Colonic mucosa (tissue), 4 donors: ENCODE results near the gene MOSMO. TPM values are rescaled to one million over a fixed set of nuclear protein-coding genes. Genes with fewer than 3 reads are reported as not detected.

ENCODE experiments used
- DNase-seq: peaks from one replicate; pipeline ENCODE4 v3.0.0-alpha.2; 2020
- H3K27ac ChIP-seq: fragments of 200-600 bp; one replicate; pipeline ENCODE4 v1.8.0; 2021
- H3K27me3 ChIP-seq: fragments of 200-600 bp; one replicate; pipeline ENCODE4 v1.8.0; 2021
- H3K36me3 ChIP-seq: fragments of 200-600 bp; one replicate; pipeline ENCODE4 v1.8.0; 2021
- H3K4me1 ChIP-seq: fragments of 200-600 bp; one replicate; pipeline ENCODE4 v1.8.0; 2021; ENCODE audit warnings: mild to moderate bottlenecking
- H3K4me3 ChIP-seq: fragments of 200-600 bp; one replicate; pipeline ENCODE4 v1.8.0; 2021
- H3K9ac ChIP-seq, 2 donors: one replicate each; pipeline ENCODE4 v1.7.0; 2013; ENCODE audit warnings: control low read depth in 2 of 2, low read depth in 2 of 2, low read length in 2 of 2
- H3K9me3 ChIP-seq: fragments of 200-600 bp; one replicate; pipeline ENCODE4 v1.8.0; 2021
- CTCF ChIP-seq: fragments of 200-600 bp; IDR thresholded peaks from one replicate; pipeline ENCODE4 v1.8.0; 2022; ENCODE audit warnings: antibody characterized with exemption, mild to moderate bottlenecking
- intact Hi-C: fragments of 100-400 bp; cut with DNase I; formaldehyde crosslinking; loops from one replicate; pipeline ENCODE4 v1.14.1; 2022
- total RNA-seq, 2 donors: library from RNA; stranded (reverse); fragmentation: NEBNext Ultra II Directional in 1 of 2; extraction: Animal tissue kit (Norgen Biotek cat#: 25700) in 1 of 2; gene quantifications; one replicate each; pipeline ENCODE4 v1.2.1, GENCODE V29; 2021
- donor health status: healthy.
- donor health status: DM: no; HTN: no; CAD: no.
- donor health status: DM: no; HTN: no; CAD: no.

The MOSMO gene
- total RNA-seq, 2 donors from 2014 or later, result 6.4 to 9.2 TPM

- H3K27ac ChIP-seq, result peak overlapping the region; percentile 14
- TF ChIP-seq CTCF, result no peak
- no peaks in the 10 kb centered on the region for H3K9me3 ChIP-seq
- peaks cover 15% of the 10 kb centered on the region for H3K4me1 ChIP-seq
- H3K9ac ChIP-seq, result peak overlapping the region; percentile 42 to 88
- peak overlapping the region; percentile 92 for H3K4me3 ChIP-seq
- peak; percentile 36 for DNase-seq
- intact Hi-C loops, result loop anchor here (10.0 kb wide), 1 partner anchor 286 kb away; the partner anchor contains the start of gene POLR3E
- no peaks in the 10 kb centered on the region for H3K27me3 ChIP-seq
- no peaks in the 10 kb centered on the region for H3K36me3 ChIP-seq
These were observed 526 bp downstream of the MOSMO start for GRCh38 chr16:22008215-22009059.

- no peak for TF ChIP-seq CTCF
- H3K9ac ChIP-seq, result no peak overlapping the region
- H3K27ac ChIP-seq, result no peak overlapping the region
- no peaks in the 10 kb centered on the region for H3K36me3 ChIP-seq
- H3K9me3 ChIP-seq, result no peaks in the 10 kb centered on the region
- DNase-seq, result no peak
- intact Hi-C loops, result no loop called here
- H3K27me3 ChIP-seq, result no peaks in the 10 kb centered on the region
- no peak overlapping the region for H3K4me3 ChIP-seq
- H3K4me1 ChIP-seq, result peaks cover 15% of the 10 kb centered on the region
These were observed 3.0 kb downstream of the MOSMO start for GRCh38 chr16:22010902-22011301.

- H3K36me3 ChIP-seq, result no peaks in the 10 kb centered on the region
- DNase-seq, result no peak
- H3K4me1 ChIP-seq, result peaks cover 13% of the 10 kb centered on the region
- no peak for TF ChIP-seq CTCF
- intact Hi-C loops, result no loop called here
- no peak overlapping the region for H3K27ac ChIP-seq
- no peak overlapping the region for H3K4me3 ChIP-seq
- H3K9me3 ChIP-seq, result no peaks in the 10 kb centered on the region
- H3K27me3 ChIP-seq, result no peaks in the 10 kb centered on the region
- H3K9ac ChIP-seq, result no peak overlapping the region
These were observed 4.3 kb downstream of the MOSMO start for GRCh38 chr16:22012241-22012640.

GRCh38 chr16:22013486-22013885 is 5.6 kb downstream of the MOSMO start:
- Histone ChIP-seq H3K4me1 (peaks cover 11% of the 10 kb centered on the region), H3K27ac (no peak overlapping the region), H3K27me3 (no peaks in the 10 kb centered on the region), H3K9me3 (no peaks in the 10 kb centered on the region), H3K36me3 (no peaks in the 10 kb centered on the region), H3K4me3 (no peak overlapping the region), H3K9ac (no peak overlapping the region)
- DNase-seq, result no peak
- TF ChIP-seq CTCF, result no peak
- intact Hi-C loops, result no loop called here

- intact Hi-C loops, result no loop called here
These were observed 6.5 kb downstream of the MOSMO start for GRCh38 chr16:22014271-22014873.

More at GRCh38 chr16:22014271-22014873, 6.5 kb downstream of the MOSMO start:
- H3K9me3 ChIP-seq, result no peaks in the 10 kb centered on the region
- no peak overlapping the region for H3K4me3 ChIP-seq
- no peaks in the 10 kb centered on the region for H3K36me3 ChIP-seq
- no peaks in the 10 kb centered on the region for H3K27me3 ChIP-seq
- H3K27ac ChIP-seq, result no peak overlapping the region
- TF ChIP-seq CTCF, result no peak
- DNase-seq, result no peak
- H3K4me1 ChIP-seq, result peaks cover 6% of the 10 kb centered on the region
- no peak overlapping the region for H3K9ac ChIP-seq
